SU-DHL-6 (cell line): ENCODE measurements around the gene CACNB4.

Source experiments
- CTCF ChIP-seq: fragments of 200-600 bp; sonication (generic); IDR thresholded peaks from one replicate; pipeline ENCODE4 v1.5.1; 2017; ENCODE audit warnings: antibody characterized with exemption, mild to moderate bottlenecking, low read length, moderate library complexity; ENCODE audit not compliant: insufficient read depth, poor library complexity, severe bottlenecking
- EZH2phosphoT487 ChIP-seq: fragments of 200-600 bp; sonication (generic), shearing (Covaris generic); conservative IDR thresholded peaks from 2 replicates; pipeline ENCODE4 v1.6.1; 2018; ENCODE audit warnings: mild to moderate bottlenecking, antibody characterized with exemption, low read length, moderate library complexity, mixed read lengths

- TF ChIP-seq CTCF (no peak), EZH2phosphoT487 (no peak)
Measured at GRCh38 chr2:151809073-151809383, 289.8 kb downstream of the CACNB4 start.
